ENCODE measurements around the gene SLC9A9. TPM values are rescaled to one million over a fixed set of nuclear protein-coding genes. Genes with fewer than 3 reads are reported as not detected.
A peak's percentile ranks its signal among the peaks of the same experiment; 100 is the strongest.
"Not testable (repeated sequence)": the region's sequence is repeated elsewhere in the genome, so short reads cannot be mapped to it uniquely, and the experiment has no call there.

Gene SLC9A9
- total RNA-seq, 1 donor from 2014 or later: 14.6 TPM

GRCh38 chr3:143753006-143753405 lies 95.3 kb downstream of the SLC9A9 start:
- ATAC-seq: no peak

DNA sequence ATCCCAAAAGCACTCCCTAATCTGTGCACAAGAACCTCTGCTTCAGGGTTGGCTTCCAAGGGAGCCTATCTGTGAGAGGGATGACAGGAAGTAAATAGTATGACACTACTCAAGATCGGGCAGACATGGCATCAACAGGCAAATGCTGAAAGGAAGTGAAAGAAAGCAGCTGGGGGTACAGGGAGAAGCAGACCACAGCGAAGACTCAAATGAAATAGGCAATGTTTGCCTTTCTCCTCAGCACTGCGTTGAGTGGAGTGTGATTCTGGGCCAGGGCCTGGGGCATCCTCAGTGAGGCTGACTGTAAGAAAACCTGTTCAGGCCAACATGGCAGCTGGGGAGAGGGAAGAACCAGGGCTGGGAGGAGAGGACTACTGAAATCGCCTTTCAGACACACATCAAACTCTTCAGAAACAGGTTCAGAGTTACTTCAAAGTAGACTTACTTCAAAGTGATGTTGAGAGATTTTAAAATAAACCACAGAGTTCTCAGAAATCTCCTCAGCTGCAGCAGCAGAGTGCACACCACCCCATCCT lies 96.6 kb downstream of the SLC9A9 start:
- ATAC-seq: no peak

GRCh38 chr3:143750841-143751240 lies 97.4 kb downstream of the SLC9A9 start:
- ATAC-seq: no peak

DNA sequence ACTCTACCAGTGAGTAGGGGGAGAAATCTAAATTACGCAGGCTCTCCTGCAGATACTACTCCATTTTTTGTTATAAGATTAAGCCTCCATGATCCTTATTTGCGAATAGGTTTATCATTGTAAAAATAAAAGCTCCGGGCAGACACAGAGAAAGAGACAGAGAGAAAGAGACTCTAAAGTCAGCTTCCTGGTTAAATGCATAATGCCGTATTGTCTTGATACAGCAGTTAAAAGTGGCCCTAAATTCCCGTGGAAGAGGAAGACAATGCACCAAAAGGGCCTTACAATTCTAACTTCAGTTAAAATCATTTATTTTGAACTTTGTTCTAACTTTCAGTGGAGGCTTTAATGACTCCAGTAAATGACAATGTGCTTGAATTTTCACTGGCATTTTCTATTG lies 98.3 kb downstream of the SLC9A9 start:
- ATAC-seq: no peak

GRCh38 chr3:143737065-143737464 lies 111.2 kb downstream of the SLC9A9 start:
- ATAC-seq: peak; percentile 35

GRCh38 chr3:143736205-143736997 lies 111.9 kb downstream of the SLC9A9 start:
- peak; percentile 80 for ATAC-seq

DNA sequence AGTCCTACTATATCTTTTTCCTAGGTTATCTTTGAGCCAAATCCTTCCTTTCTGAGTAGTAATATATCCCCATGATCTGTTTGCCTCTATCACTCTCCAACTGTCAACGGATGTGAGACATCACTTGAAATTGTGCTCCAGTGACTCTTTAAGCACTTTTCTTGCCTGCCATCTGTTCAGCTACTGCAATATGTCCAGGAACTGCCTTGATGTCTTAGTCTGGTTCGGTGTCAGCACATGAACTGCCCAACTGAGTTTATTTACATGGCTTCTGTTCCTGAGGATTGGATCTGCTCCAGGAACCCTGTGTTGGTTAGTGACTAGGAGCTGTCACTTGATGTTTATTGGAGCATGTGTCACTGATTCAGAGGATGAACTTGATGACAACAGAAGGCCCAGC lies 116.5 kb downstream of the SLC9A9 start:
- no peak for ATAC-seq

- no peak for ATAC-seq
Observed at GRCh38 chr3:143731320-143731719, 116.9 kb downstream of the SLC9A9 start.

DNA sequence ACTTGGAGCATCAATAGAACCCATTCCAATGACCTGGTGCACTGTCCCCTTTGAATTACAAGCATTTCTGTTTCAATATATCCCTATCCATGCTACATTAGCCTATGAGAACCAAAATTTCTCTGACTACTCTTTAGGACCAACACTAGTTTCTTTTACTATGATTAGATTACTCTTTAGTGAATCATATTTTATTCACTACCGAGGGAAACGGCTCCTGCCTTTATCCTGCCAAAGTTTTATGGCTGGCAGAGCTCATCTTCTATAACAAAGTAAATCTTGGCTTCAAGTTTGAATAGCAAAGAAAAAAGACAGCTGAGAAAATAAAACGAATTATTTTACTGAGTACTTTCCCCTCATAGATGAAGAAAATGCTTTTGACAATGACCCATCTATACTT lies 120.9 kb downstream of the SLC9A9 start:
- ATAC-seq: no peak

- no peak for ATAC-seq
Observed at GRCh38 chr3:143726727-143727126, 121.5 kb downstream of the SLC9A9 start.

GRCh38 chr3:143720381-143720780 lies 127.9 kb downstream of the SLC9A9 start:
- ATAC-seq: no peak

- no peak for ATAC-seq
Observed at GRCh38 chr3:143718463-143718862, 129.8 kb downstream of the SLC9A9 start.

- ATAC-seq: no peak
Observed at GRCh38 chr3:143716731-143717130, 131.5 kb downstream of the SLC9A9 start.

DNA sequence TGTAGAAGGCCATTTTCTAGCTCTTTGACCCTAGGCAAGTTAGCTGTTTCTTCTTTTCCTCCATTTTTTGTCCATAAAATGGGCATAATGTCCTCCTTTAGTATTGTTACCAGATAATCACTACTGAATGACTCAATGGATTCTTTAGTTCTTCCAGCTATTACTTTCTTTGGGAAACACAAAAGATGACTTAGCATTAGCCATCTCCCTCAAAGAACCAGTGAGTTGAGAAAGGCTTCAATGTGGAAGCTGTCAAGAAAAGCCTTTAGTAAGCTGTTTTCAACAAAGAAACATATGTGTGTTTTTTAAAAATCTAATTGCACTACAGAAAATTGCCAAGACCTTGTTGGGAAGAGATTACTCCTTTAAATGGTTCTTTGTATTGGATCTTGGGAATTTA lies 135.7 kb downstream of the SLC9A9 start:
- ATAC-seq: no peak

GRCh38 chr3:143707848-143708247 lies 140.4 kb downstream of the SLC9A9 start:
- no peak for ATAC-seq

- ATAC-seq: peak; percentile 57
Observed at GRCh38 chr3:143700431-143700975, 147.8 kb downstream of the SLC9A9 start.

GRCh38 chr3:143699424-143699823 lies 148.8 kb downstream of the SLC9A9 start:
- no peak for ATAC-seq

GRCh38 chr3:143698682-143699303 lies 149.5 kb downstream of the SLC9A9 start:
- ATAC-seq: no peak

GRCh38 chr3:143697975-143698374 lies 150.3 kb downstream of the SLC9A9 start:
- no peak for ATAC-seq

- ATAC-seq: not testable (repeated sequence)
Observed at GRCh38 chr3:143695333-143695732, 152.9 kb downstream of the SLC9A9 start.

GRCh38 chr3:143693506-143693905 lies 154.8 kb downstream of the SLC9A9 start:
- ATAC-seq: no peak

- ATAC-seq: no peak
Observed at GRCh38 chr3:143686638-143687197, 161.6 kb downstream of the SLC9A9 start.

- ATAC-seq: no peak
Observed at GRCh38 chr3:143685491-143685890, 162.8 kb downstream of the SLC9A9 start.
